G401 (cell line): ENCODE results near the gene ADGRF1. TPM values are rescaled to one million over a fixed set of nuclear protein-coding genes. Genes with fewer than 3 reads are reported as not detected.
"Not testable (repeated sequence)": the region's sequence is repeated elsewhere in the genome, so short reads cannot be mapped to it uniquely, and the experiment has no call there.

Experiments used
- DNase-seq: peaks from one replicate; pipeline ENCODE4 v3.0.0-alpha.2; 2015; ENCODE audit warnings: low spot score
- in situ Hi-C: cut with HindIII; loops from 2 replicates; pipeline ENCODE4 v1.10.0; 2016; ENCODE audit warnings: low sequenced_read_pairs, mixed read lengths
- total RNA-seq: library from RNA; depleted of rRNA; stranded (reverse); fragments of >200 nt; shearing (Covaris generic); gene quantifications from 2 replicates; pipeline ENCODE4 v1.2.3, GENCODE V29; 2014; rRNA removed

Gene ADGRF1
- total RNA-seq = not detected in 2 replicates

DNA sequence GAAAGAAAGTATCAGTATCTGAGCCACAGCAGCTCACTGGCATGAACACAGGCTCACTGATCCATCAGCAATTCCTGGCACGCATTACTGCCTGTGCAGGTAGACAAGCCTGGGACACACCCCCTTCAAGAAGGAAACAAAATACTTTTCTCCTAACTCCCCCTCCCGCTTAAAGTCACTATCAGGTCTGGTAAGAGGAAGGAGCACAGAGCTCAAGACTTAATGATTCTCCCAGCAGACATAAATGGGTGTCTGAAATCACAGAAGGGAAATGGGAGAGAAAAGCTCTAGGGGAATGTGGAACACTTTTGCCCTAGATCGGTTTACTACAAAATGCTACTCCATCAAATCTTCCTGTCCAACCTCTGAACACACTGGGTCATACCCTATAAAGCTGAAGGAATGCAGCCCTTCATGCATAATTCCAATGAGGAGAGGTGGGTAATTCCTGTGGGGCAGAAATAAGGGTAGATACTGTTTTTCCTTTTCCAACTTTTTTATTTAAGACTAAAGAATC, at the start of gene ADGRF1:
Gene ADGRF1 (minus strand): TSS at position 58 of the 517 bp plus-strand sequence. CDS start 13,271 bp downstream, outside the sequence.
- in situ Hi-C loops = no loop called here

DNA sequence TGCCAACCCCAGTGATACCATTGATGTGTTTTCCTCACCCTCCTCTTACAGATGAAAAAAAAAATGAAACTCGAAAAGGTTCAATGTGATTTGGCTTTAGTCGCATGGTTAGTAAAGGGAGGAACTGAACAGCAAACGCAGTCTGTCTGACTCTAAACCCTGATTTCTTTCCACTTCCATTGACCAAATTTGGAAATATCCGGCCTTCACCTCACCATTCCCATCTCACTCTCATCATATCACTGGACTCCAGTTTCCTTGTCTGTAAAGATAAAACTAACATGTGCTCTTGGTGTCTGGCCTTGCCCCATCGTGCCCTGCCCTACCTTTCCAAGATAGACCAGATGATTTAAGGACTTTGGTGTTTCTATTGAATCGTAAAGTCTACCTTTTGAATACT, 48.7 kb upstream of the ADGRF1 start:
- DNase-seq = no peak
- in situ Hi-C loops = no loop called here

More for the DNA sequence above, at the start of gene ADGRF1:
- DNase-seq = peak; percentile 18

- in situ Hi-C loops, DNase-seq: not testable (repeated sequence)
These were observed 47.3 kb upstream of the ADGRF1 start for GRCh38 chr6:47089473-47089872.

- in situ Hi-C loops = no loop called here
These were observed 44.1 kb upstream of the ADGRF1 start for GRCh38 chr6:47086051-47086770.

GRCh38 chr6:47084610-47085009, 42.5 kb upstream of the ADGRF1 start:
- no peak for DNase-seq
- in situ Hi-C loops = no loop called here

More at GRCh38 chr6:47086051-47086770, 44.1 kb upstream of the ADGRF1 start:
- no peak for DNase-seq

DNA sequence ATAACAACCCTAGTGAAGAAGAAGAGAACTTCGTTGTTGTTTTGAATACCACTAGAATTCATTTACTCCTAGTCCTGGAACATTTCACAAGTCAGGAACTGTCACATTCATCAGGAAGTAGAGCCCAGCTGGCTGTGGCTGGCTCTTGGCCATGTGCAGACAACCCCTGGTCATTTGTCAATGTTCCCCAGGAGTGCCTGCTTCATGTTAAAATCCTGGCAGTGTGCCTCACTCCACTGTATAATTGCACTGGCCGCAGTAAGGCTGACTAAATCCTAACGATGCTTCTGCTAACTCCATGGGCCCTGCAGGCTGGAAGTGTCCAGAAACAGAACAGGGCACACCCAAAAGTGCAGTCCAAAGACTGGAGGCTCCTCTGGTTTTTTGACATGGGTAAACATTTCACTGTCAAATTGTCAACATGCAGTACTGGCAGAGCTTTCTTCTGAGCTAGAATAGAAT, 41.5 kb upstream of the ADGRF1 start:
- in situ Hi-C loops = no loop called here
- DNase-seq = peak; percentile 11

DNA sequence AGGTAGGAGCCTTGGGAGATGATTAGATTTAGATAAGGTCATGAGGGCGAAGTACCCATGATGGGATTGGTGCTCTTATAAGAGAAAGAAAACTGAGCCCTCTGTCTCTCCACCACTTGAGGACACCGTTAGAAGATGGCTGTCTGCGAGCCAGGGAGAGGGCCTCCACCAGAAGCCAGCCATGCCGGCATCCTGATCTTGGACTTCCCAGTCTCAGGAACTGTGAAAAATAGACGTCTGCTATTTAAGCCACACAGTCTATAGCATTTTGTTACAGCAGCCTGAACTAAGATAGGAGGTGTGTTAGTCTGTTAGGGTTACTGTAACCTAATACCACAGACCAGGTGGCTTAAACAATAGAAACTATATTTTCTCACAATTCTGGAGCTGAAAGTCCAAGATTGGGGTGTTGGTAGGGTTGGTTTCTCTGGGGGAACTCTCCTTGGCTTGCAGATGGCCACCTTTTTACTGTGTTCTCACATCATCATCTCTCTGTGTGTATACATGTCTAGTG, 38.0 kb upstream of the ADGRF1 start:
- in situ Hi-C loops = no loop called here
- no peak for DNase-seq

DNA sequence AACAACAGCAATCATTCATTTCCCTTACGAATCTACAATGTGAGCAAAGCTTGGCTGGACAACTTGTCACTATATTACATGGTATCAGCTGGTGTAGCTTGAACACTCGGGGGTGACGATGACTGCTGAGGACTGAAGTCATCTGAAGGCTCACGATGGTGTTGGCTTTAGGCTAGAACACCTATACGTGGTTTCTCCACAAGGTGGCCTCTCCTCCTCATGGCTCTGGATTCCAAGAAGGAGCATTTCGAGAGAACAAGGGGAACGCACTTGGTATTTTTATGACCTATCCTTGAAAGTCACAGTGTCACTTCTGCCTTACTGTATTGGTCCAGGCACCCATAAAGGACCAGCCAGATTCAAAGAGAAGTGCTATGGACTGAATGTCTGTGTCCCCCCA, 37.5 kb upstream of the ADGRF1 start:
- no peak for DNase-seq
- in situ Hi-C loops = no loop called here

- in situ Hi-C loops = no loop called here
- DNase-seq = no peak
These were observed 36.9 kb upstream of the ADGRF1 start for GRCh38 chr6:47078991-47079390.

- in situ Hi-C loops = no loop called here
- DNase-seq = no peak
These were observed 34.6 kb upstream of the ADGRF1 start for GRCh38 chr6:47076422-47077344.

GRCh38 chr6:47075741-47076421, 33.7 kb upstream of the ADGRF1 start:
- DNase-seq = no peak
- in situ Hi-C loops = no loop called here

GRCh38 chr6:47075168-47075567, 33.0 kb upstream of the ADGRF1 start:
- DNase-seq = no peak
- in situ Hi-C loops = no loop called here

DNA sequence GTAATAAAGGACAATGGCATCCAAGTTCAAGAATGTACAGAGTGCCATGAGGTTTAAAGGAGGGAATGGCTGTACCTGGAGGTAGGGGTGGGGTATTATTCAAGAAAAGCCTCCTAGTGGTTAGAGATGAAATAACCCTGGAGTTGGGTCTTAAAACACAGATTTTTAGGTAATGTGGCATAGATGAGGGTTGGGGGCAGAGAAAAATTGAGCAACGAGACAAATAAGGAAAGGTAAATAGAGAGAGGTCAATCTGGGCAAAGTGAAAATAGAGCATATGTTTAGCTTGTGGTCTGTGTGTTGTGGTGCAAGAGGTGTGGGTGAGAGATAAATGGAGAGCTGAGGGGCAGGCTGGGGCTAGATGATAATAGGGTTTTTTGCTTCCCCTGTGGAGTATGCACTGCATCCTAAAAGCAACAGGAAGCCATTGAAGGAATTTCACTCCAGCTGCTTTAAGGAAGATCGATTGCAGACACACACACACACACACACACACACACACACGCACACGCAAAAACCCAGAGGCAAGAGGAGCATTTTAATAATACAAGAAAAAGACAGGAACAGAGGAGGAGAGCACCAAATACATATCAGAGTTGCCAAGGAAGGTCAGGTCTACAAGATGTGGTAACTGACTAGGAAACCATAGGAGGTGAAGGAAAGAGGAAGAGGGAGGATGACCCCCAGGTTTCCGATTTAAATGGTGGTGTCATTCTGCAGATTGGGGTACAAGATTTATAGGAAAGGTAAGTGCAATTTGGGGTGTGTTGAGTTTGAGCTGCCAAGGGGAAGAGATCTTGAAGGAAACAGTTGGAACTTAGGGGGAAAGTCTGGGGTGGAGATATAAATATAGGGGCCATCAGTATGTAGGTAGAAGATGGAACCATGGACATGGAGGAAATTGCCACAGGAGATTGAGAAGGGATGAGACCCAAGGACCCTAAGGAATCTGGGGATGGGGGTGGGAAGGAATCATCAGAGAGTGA, 31.3 kb upstream of the ADGRF1 start:
- no peak for DNase-seq
- in situ Hi-C loops = no loop called here

GRCh38 chr6:47072667-47073066, 30.5 kb upstream of the ADGRF1 start:
- no peak for DNase-seq
- in situ Hi-C loops = no loop called here

DNA sequence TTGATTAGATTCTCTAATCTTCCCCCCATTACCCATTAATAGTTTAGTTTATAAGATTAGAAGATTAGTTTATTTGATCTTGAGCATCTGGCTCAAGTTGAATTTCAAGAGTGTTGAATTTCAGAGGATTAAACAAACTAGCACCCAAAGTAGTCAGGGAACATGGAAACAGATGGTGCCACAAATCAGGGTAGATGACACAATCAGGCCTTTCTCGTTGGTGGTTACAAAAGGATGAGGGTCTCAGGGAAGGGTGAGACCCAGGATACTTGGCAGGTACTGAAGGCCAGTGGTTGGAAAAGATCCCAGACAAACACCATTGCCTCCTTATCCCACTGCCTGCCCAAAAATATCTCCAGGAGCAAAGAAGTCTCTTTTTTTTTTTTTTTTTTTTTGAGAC, 29.5 kb upstream of the ADGRF1 start:
- in situ Hi-C loops = no loop called here
- DNase-seq = no peak

- in situ Hi-C loops = no loop called here
- DNase-seq = no peak
These were observed 28.3 kb upstream of the ADGRF1 start for GRCh38 chr6:47070461-47070860.

DNA sequence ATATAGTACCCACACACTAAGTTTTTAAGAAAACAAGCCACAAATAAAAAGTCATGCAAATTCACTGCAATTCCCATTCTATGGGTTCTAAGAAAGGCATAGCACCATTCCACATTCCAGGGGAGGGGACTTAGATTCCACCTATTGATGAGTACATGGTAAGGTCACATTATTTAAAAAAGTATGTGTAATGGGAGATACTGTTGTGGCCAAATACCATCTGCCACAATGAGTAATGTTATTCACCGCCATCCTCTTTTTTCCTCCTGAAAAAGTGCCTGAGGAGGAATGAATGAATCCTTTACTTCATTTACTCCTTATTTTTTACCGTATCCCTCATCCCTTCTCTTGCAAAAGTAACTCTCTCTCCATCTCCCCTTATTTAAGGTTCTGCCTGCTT, 27.0 kb upstream of the ADGRF1 start:
- no peak for DNase-seq
- in situ Hi-C loops = no loop called here

DNA sequence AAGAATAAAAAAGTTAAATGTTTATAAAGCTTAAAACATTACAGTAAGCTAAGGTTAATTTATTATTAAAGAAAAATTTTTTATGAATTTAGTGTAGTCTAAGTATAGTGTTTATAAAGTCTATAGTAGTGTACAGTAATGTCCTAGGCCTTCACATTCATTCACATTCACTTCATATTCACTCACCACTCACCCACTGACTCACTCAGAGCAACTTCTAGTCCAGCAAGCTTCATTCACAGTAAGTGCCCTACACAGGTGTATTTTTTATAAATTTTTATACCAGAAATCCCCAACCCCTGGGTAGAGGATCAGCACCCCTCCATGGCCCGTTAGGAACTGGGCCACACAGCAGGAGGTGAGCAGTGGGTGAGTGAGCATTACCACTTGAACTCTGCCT, 24.3 kb upstream of the ADGRF1 start:
- no peak for DNase-seq
- in situ Hi-C loops = no loop called here
